Heart right ventricle (tissue), 16 donors: ENCODE data around the gene NAMPT. TPM values are rescaled to one million over a fixed set of nuclear protein-coding genes. Genes with fewer than 3 reads are reported as not detected.
"Not testable (repeated sequence)": the region's sequence is repeated elsewhere in the genome, so short reads cannot be mapped to it uniquely, and the experiment has no call there.

Experiments
- ATAC-seq, 8 donors: fragments of 200-7000 bp; cut with Tn5 transposase; one replicate each; pipeline ENCODE4 v1.9.1; 2020; ENCODE audit warnings: mild to moderate bottlenecking in 8 of 8, moderate library complexity in 8 of 8, moderate number of reproducible peaks in 1 of 8
- DNase-seq, 2 donors: peaks; one replicate each; pipeline ENCODE4 v3.0.0-alpha.2; 2020
- H3K27ac ChIP-seq, 10 donors: fragments of 200-600 bp; sonication (generic) in 2 of 10; one replicate each; pipeline versions ENCODE4 v1.5.0 to v1.8.0; 2020 to 2022; ENCODE audit warnings: mild to moderate bottlenecking in 3 of 10
- H3K27me3 ChIP-seq, 7 donors: fragments of 200-600 bp; one replicate each; pipeline ENCODE4 v1.8.0; 2021 to 2022; ENCODE audit warnings: mild to moderate bottlenecking in 2 of 7
- H3K36me3 ChIP-seq, 9 donors: fragments of 200-600 bp; sonication (generic) in 1 of 9; one replicate each; pipeline versions ENCODE4 v1.5.0 to v1.8.0; 2020 to 2022; ENCODE audit warnings: mild to moderate bottlenecking in 2 of 9
- H3K4me1 ChIP-seq, 9 donors: fragments of 200-600 bp; sonication (generic) in 1 of 9; one replicate each; pipeline versions ENCODE4 v1.5.0 to v1.8.0; 2020 to 2022; ENCODE audit warnings: mild to moderate bottlenecking in 4 of 9
- H3K4me3 ChIP-seq, 10 donors: fragments of 200-600 bp; sonication (generic) in 2 of 10; one replicate each; pipeline versions ENCODE4 v1.5.0 to v1.8.0; 2020 to 2022; ENCODE audit warnings: mild to moderate bottlenecking in 7 of 10, moderate library complexity in 2 of 10
- H3K9me3 ChIP-seq, 11 donors: fragments of 200-600 bp in 10 of 11; sonication (generic) in 2 of 11; one replicate each; pipeline versions ENCODE4 v1.5.0 to v1.8.0; 2013 to 2022; ENCODE audit warnings: mild to moderate bottlenecking in 2 of 11, control low read depth in 1 of 11, moderate library complexity in 1 of 11
- CTCF ChIP-seq, 9 donors: fragments of 200-600 bp; sonication (generic) in 2 of 9; IDR thresholded peaks; one replicate each; pipeline versions ENCODE4 v1.5.0 to v1.8.0; 2021 to 2022; ENCODE audit warnings: antibody characterized with exemption in 9 of 9, mild to moderate bottlenecking in 5 of 9, moderate library complexity in 1 of 9
- WGBS, 2 donors: extraction: QIAGEN DNeasy Blood & Tissue Kit; methylation state at CpG; one replicate each; pipeline ENCODE4 v1.1.7; 2013; ENCODE audit warnings: inconsistent platforms in 1 of 2; 5-methylcytosine and 5-hydroxymethylcytosine counted together
- intact Hi-C, 10 donors: fragments of 100-400 bp; cut with DNase I; formaldehyde crosslinking; loops; one replicate each; pipeline versions ENCODE4 v1.11.1 to v1.14.2; 2022
- polyA plus RNA-seq, 2 donors: library from polyadenylated mRNA; stranded (reverse); fragments of 200-250 nt; gene quantifications; one replicate each; pipeline ENCODE4 v1.2.3, GENCODE V29; 2013
- total RNA-seq, 10 donors: library from RNA; stranded (reverse); fragmentation: NEBNext Ultra II Directional in 3 of 10; extraction: Animal tissue kit (Norgen Biotek cat#: 25700) in 3 of 10; gene quantifications; one replicate each; pipeline versions ENCODE4 v1.2.1 to v1.2.4, GENCODE V29; 2021 to 2023
- donor health status: Arrhythmogenic right ventricular cardiomyopathy.
- donor health status: ischemic (EF 13 %, LVEDD 7.1; RV severe dilation, severe dysfunction).
- donor health status: healthy with polysubstance abuse.
- donor health status: DM: no; HTN: yes; CAD: no.
- donor health status: DM: no; HTN: no; CAD: no.
- donor health status: ischemic (EF 25% LVEDD 6.9; RV normal size, moderate dysfunction).
- donor health status: ischemic (EF 25% LVEDD 5.7; RV mildly dilated, moderate dysfunction).
- donor health status: healthy.
- donor health status: DM: yes; HTN: yes; CAD: no.
- donor health status: Ischemic cardiomyopathy.
- donor health status: ischemic (EF 35%, LVEDD 5.7; RV mildly dilated, moderate dysfunction).
- donor health status: nonischemic (EF 11% LVEDD 7.7; RV severe dilation, severe dysfunction).
- donor health status: DM: yes; HTN: yes; CAD: no.
- donor health status: PGD.
- donor health status: ischemic (EF 29% LVEDD 5.4; RV normal size, mild dysfunction).
- donor health status: nonischemic (EF 23%, LVEDD 6.1; RV moderate dilation, normal function).

Gene NAMPT
- total and polyA plus RNA-seq, 12 donors, result 32.2 to 404 (median 98.6) TPM

DNA sequence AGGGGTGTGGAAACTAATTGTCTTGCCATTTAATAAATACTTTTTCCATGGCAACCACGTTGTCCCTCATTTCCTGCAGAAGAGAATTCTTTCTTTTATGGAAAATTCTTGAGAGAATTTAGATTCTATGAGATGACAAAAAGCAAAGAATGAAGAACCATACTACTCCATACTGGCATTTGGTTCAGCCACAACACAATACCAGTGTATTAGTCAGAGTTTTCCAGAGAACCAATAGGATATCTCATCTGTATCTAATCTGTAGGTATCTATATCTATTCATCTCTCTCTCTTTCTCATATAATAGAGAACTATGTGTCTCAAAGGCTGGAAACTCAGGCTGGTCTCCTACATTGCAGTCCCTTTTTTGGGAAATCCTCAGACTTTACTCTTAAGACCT, 44.6 kb upstream of the NAMPT start:
- Histone ChIP-seq H3K9me3 (peaks cover 0 to 5% (median 0%) of the 10 kb centered on the region in 11 donors), H3K4me3 (no peak overlapping the region), H3K4me1 (peaks cover 0 to 14% (median 0%) of the 10 kb centered on the region in 9 donors), H3K27me3 (no peaks in the 10 kb centered on the region), H3K36me3 (no peaks in the 10 kb centered on the region), H3K27ac (no peak overlapping the region)
- intact Hi-C loops, result no loop called here
- 22 to 24% methylated on average over 1 of the region's 1 CpG for WGBS, 2 donors
- ATAC-seq, result no peak
- TF ChIP-seq CTCF (IDR thresholded peaks at IDR 0.05), result no peak
- DNase-seq, result no peak

GRCh38 chr7:106327538-106328481, 43.0 kb upstream of the NAMPT start:
- H3K27me3 ChIP-seq, result no peaks in the 10 kb centered on the region
- peaks cover 0 to 14% (median 0%) of the 10 kb centered on the region in 9 donors for H3K4me1 ChIP-seq
- H3K36me3 ChIP-seq, result no peaks in the 10 kb centered on the region
- intact Hi-C loops, result no loop called here
- no peak overlapping the region for H3K4me3 ChIP-seq
- ATAC-seq (no peak), DNase-seq (no peak)
- no peak overlapping the region for H3K27ac ChIP-seq
- 86 to 89% methylated on average over 11 of the region's 11 CpGs for WGBS, 2 donors
- H3K9me3 ChIP-seq, result peaks cover 0 to 5% (median 0%) of the 10 kb centered on the region in 11 donors
- TF ChIP-seq CTCF (IDR thresholded peaks at IDR 0.05), result no peak

DNA sequence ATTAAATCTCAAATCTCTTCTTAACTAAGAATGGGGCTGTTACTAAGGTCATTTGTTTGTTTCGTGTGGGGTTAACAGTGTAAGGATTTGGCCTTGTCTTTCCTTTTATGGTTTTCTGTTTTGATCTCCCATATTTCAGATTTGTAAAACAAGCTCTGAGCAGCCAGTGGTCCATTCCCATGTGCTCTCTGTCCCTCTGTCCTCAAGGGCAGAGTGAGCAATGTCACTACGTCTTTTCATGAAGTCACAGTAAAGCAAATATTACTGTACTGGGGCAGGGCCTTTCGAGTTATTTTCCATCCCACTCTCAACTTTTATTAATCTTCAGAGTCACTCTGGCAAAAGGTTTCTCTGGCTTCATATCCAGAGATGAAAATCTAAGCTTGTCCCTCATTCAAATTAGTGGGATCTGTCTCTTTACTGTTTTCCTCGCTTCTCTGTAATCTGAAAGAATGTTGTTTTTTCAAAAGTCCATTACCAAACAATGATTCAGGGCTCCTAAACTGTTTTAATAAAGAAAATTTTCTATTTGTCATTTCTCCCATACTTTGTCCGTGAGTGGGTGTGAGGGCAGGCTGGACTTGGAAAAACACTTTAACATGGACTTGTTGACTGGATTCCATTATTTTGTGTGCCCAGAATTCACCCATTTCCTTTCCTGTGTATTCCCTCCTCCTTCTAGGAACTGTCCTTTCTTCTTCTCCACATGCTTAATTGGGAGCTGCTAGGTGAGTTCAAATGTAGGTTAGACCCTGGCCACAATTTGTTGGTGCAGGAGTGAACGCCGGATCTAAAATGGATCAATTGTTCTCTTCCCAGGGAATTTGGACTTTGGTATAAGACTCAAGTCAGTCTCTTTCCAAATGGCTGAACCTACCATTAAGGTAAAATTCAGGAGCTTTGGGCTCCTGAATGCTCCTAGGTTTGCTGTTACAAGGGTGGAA, 42.1 kb upstream of the NAMPT start:
- peaks cover 0 to 14% (median 0%) of the 10 kb centered on the region in 9 donors for H3K4me1 ChIP-seq
- intact Hi-C loops, result no loop called here
- no peak for ATAC-seq
- 87% methylated on average over 7 of the region's 7 CpGs for WGBS, 2 donors
- no peak overlapping the region for H3K4me3 ChIP-seq
- no peaks in the 10 kb centered on the region for H3K36me3 ChIP-seq
- peaks cover 0 to 5% (median 0%) of the 10 kb centered on the region in 11 donors for H3K9me3 ChIP-seq
- DNase-seq, result no peak
- TF ChIP-seq CTCF (IDR thresholded peaks at IDR 0.05), result no peak
- H3K27ac ChIP-seq, result no peak overlapping the region
- H3K27me3 ChIP-seq, result no peaks in the 10 kb centered on the region

GRCh38 chr7:106324509-106324908, 39.7 kb upstream of the NAMPT start:
- 68 to 96% methylated on average over 2 of the region's 2 CpGs for WGBS, 2 donors
- H3K27ac ChIP-seq, result not testable (repeated sequence)

GRCh38 chr7:106320254-106320770, 35.5 kb upstream of the NAMPT start:
- H3K4me3 ChIP-seq, H3K4me1 ChIP-seq, H3K27ac ChIP-seq, ATAC-seq, H3K36me3 ChIP-seq, intact Hi-C loops, DNase-seq: not testable (repeated sequence)
- Histone ChIP-seq H3K9me3 (peaks cover 0 to 13% (median 0%) of the 10 kb centered on the region in 11 donors), H3K27me3 (peaks cover 0 to 10% (median 0%) of the 10 kb centered on the region in 7 donors)
- 64 to 82% methylated on average over 9 of the region's 9 CpGs for WGBS, 2 donors

More at GRCh38 chr7:106324509-106324908, 39.7 kb upstream of the NAMPT start:
- H3K4me3 ChIP-seq, H3K36me3 ChIP-seq, H3K4me1 ChIP-seq, ATAC-seq, DNase-seq, intact Hi-C loops, H3K9me3 ChIP-seq, H3K27me3 ChIP-seq: not testable (repeated sequence)
